Ovary (tissue), 3 donors: ENCODE results near the gene PTDSS2.

Experiments
- CTCF ChIP-seq, 3 donors: fragments of 450-650 bp in 2 of 3; fragments of 200-600 bp in 1 of 3; IDR thresholded peaks; one replicate each; pipeline versions ENCODE4 v1.5.1 to v1.8.0; 2016 to 2022; ENCODE audit warnings: antibody characterized with exemption in 3 of 3, mild to moderate bottlenecking in 1 of 3
- EP300 ChIP-seq: sonication (generic); formaldehyde crosslinking; IDR thresholded peaks from one replicate; pipeline ENCODE4 v1.6.1; 2017; ENCODE audit warnings: antibody characterized with exemption
- POLR2A ChIP-seq: fragments of 450-650 bp; IDR thresholded peaks from one replicate; pipeline ENCODE4 v1.6.1; 2017; ENCODE audit warnings: antibody characterized with exemption, mild to moderate bottlenecking, moderate library complexity
- donor health status: DM: no; HTN: no; CAD: no.

- TF ChIP-seq POLR2A (no peak), CTCF (IDR thresholded peaks at IDR 0.05) (no peak), EP300 (no peak)
Measured at GRCh38 chr11:429391-429790, 20.7 kb upstream of the PTDSS2 start.
